ENCODE data around the gene RASGRP3.

GRCh38 chr2:33522576-33522975, 46.1 kb downstream of the RASGRP3 start:
- TF ChIP-seq ELK4 (CRISPR knock-in tag; IDR thresholded peaks at IDR 0.05; ENCODE audit: borderline replicate concordance), result no peak
- TF ChIP-seq ZNF790 (CRISPR knock-in tag; IDR thresholded peaks at IDR 0.05; ENCODE audit: borderline replicate concordance), result no peak
- TF ChIP-seq PBX3 (CRISPR knock-in tag; IDR thresholded peaks at IDR 0.05; ENCODE audit: borderline replicate concordance), result no peak
- TF ChIP-seq ELF4 (CRISPR knock-in tag; IDR thresholded peaks at IDR 0.05; ENCODE audit: borderline replicate concordance), result no peak
- no peak for TF ChIP-seq ZNF274 (CRISPR knock-in tag; IDR thresholded peaks at IDR 0.05)
- TF ChIP-seq SP2 (CRISPR knock-in tag; IDR thresholded peaks at IDR 0.05), result no peak
- no peak for TF ChIP-seq NFE2L2 (IDR thresholded peaks at IDR 0.05; ENCODE audit: low read length)
- no peak for TF ChIP-seq CTCF (CRISPR knock-in tag; IDR thresholded peaks at IDR 0.05)
- no peak for TF ChIP-seq ZNF891 (CRISPR knock-in tag; IDR thresholded peaks at IDR 0.05)
- TF ChIP-seq REST (IDR thresholded peaks at IDR 0.05; ENCODE audit: borderline replicate concordance in 1 of 2, low read depth in 1 of 2, low read length in 2 of 2), result no peak
